Lower leg skin (tissue), 4 donors: ENCODE results near the gene RAPGEF5. TPM values are rescaled to one million over a fixed set of nuclear protein-coding genes. Genes with fewer than 3 reads are reported as not detected.

ENCODE experiments used
- DNase-seq, 2 donors: peaks; one replicate each; pipeline ENCODE4 v3.0.0-alpha.2; 2019; ENCODE audit warnings: low spot score in 2 of 2
- H3K4me3 ChIP-seq: fragments of 200-600 bp; sonication (generic); 2 replicates; pipeline ENCODE4 v1.5.1; 2017; ENCODE audit warnings: mild to moderate bottlenecking, low read depth; ENCODE audit not compliant: poor library complexity, severe bottlenecking
- CTCF ChIP-seq, 3 donors: fragments of 450-650 bp; IDR thresholded peaks; one replicate each; pipeline ENCODE4 v1.5.1; 2016; ENCODE audit warnings: antibody characterized with exemption in 3 of 3, mild to moderate bottlenecking in 3 of 3, moderate library complexity in 2 of 3
- POLR2A ChIP-seq, 2 donors: fragments of 450-650 bp; IDR thresholded peaks; one replicate each; pipeline ENCODE4 v1.6.1; 2016 to 2017; ENCODE audit warnings: antibody characterized with exemption in 2 of 2, mild to moderate bottlenecking in 1 of 2, moderate library complexity in 1 of 2
- WGBS, 2 donors: methylation state at CpG; one replicate each; pipeline ENCODE4 v1.1.5; 2018; 5-methylcytosine and 5-hydroxymethylcytosine counted together
- intact Hi-C: fragments of 100-400 bp; cut with DNase I; formaldehyde crosslinking; loops from one replicate; pipeline ENCODE4 v1.15.0; 2023; ENCODE audit warnings: low total_unique reads
- total RNA-seq, 4 donors: library from RNA; depleted of rRNA; stranded (reverse); fragments of >200 nt; gene quantifications; one replicate each; pipeline ENCODE4 v1.1.0, GENCODE V29; 2016

Gene RAPGEF5
- total RNA-seq, 4 donors from 2014 or later: 19.4 to 47.7 (median 25.2) TPM

GRCh38 chr7:22317632-22318031, 39.3 kb downstream of the RAPGEF5 start:
- TF ChIP-seq POLR2A (IDR thresholded peaks at IDR 0.05): no peak
- no peak for TF ChIP-seq CTCF (IDR thresholded peaks at IDR 0.05)
- no peak overlapping the region for H3K4me3 ChIP-seq
- WGBS, 2 donors: 90 to 94% methylated on average over 4 of the region's 4 CpGs
- intact Hi-C loops: no loop called here
- no peak for DNase-seq

DNA sequence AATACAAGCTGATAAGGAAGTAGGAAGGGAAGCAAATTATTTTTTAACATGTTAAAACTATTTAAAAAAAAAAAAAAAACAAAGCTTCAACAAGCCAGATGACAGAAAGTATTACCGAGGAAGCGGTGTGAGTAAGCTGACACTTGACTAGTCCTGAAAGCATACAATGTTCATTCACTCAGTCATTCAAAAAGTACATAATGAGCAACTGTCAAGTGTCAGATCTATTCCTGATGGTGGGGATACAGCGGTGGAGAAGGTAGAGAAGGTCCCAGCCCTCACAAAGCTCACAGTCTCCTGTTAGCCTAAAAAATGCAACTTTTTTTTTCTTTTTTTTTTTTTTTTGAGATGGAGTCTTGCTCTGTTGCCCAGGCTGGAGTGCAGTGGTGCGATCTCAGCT, 40.0 kb downstream of the RAPGEF5 start:
- intact Hi-C loops: no loop called here
- DNase-seq: no peak
- WGBS, 2 donors: 92 to 94% methylated on average over 4 of the region's 4 CpGs
- TF ChIP-seq POLR2A (IDR thresholded peaks at IDR 0.05) (no peak), CTCF (IDR thresholded peaks at IDR 0.05) (no peak)
- H3K4me3 ChIP-seq: no peak overlapping the region

GRCh38 chr7:22307816-22308215, 49.1 kb downstream of the RAPGEF5 start:
- intact Hi-C loops: no loop called here
- TF ChIP-seq CTCF (IDR thresholded peaks at IDR 0.05) (no peak), POLR2A (IDR thresholded peaks at IDR 0.05) (no peak)
- H3K4me3 ChIP-seq: no peak overlapping the region
- no peak for DNase-seq
- 81 to 92% methylated on average over 3 of the region's 3 CpGs for WGBS, 2 donors

DNA sequence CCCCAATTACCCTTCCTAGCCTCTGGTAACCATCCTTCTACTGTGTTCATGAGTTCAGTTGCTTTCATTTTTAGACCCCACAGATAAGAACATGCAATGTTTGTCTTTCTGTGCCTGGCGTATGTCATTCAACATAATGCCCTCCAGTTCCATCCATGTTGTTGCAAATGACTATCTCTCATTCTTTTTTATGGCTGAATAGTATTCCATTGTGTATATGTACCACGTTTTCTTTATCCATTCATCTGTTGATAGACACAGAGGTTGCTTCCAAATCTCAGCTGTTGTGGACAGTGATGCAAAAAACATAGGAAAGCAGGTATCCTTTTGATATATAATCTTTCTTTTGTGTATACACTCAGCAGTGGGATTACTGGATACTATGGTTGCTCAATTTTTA, 51.2 kb downstream of the RAPGEF5 start:
- 90 to 92% methylated on average over 2 of the region's 2 CpGs for whole genome bisulfite sequencing, 2 donors
- intact Hi-C loops: no loop called here
- DNase-seq: no peak
- TF ChIP-seq CTCF (IDR thresholded peaks at IDR 0.05): no peak
- no peak for TF ChIP-seq POLR2A (IDR thresholded peaks at IDR 0.05)
- H3K4me3 ChIP-seq: no peak overlapping the region

GRCh38 chr7:22302951-22303423, 54.0 kb downstream of the RAPGEF5 start:
- no peak for TF ChIP-seq POLR2A (IDR thresholded peaks at IDR 0.05)
- no peak for TF ChIP-seq CTCF (IDR thresholded peaks at IDR 0.05)
- WGBS, 2 donors: 54 to 73% methylated on average over 1 of the region's 1 CpG
- DNase-seq: no peak
- H3K4me3 ChIP-seq: no peak overlapping the region
- intact Hi-C loops: no loop called here

DNA sequence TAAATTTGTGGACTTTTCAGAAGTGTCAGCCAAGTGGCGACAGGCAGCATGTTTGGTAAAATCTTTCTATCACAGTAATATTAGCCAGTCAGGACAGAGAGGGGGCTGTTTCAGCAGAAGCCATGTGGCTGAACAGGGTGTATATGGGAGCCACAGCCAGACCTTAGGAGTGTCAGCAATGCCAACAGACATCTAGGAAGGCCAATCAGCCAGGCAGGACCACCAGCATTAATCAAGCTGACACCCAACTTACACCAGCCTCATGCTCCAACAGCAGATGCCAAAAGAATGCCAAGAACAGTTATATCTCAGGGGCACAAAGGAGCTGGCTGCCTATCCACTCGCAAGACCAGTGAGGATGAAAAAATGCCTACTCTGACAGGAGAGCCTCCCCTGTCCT, 54.8 kb downstream of the RAPGEF5 start:
- no peak for DNase-seq
- no peak overlapping the region for H3K4me3 ChIP-seq
- intact Hi-C loops: no loop called here
- 80 to 88% methylated on average over 2 of the region's 2 CpGs for WGBS, 2 donors
- TF ChIP-seq CTCF (IDR thresholded peaks at IDR 0.05) (no peak), POLR2A (IDR thresholded peaks at IDR 0.05) (no peak)
